Smooth muscle cell of the brain vasculature (primary cell): ENCODE data around the gene CLNK.

Experiments used
- DNase-seq: peaks from one replicate; pipeline ENCODE4 v3.0.0-alpha.2; 2012; ENCODE audit warnings: low read depth, low spot score

Gene CLNK

DNA sequence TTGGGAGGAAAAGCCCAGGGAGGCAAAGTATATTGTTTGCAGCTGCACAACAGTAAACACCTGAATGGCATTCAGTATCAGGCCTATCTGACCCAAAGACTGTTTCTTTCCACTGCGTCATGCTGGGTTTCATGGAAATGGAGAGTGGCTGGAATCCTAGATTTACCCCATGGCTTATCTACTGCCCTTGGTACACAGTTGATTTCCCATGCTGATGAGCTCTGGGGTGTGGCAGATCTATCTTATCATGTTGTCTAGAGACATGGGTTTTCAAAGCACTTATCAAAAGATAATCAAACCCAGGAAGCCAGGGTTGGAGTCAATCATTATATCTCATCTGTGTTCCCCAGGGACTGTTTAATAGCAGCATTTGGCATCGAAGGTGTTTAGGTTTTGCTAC lies 72.1 kb downstream of the CLNK start:
- no peak for DNase-seq

DNA sequence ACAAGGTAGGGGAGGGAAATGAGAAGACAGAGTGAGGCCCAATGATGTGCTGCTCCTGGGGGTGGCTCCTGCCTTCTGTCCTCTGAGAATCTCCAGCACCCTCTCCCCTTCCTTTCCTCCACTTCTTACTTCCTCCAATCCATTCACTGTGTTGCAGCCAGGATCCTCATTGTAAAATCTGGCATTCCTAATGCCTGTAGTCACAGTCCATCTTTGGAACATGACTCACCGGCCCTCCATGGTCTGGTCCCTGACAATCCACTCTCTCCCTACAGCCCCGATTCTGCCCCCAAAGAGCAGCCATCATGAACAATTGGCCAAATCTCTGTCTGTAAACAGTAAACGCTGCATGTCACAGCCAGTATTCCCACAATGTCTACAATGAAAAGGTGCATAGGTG lies 72.9 kb downstream of the CLNK start:
- DNase-seq, result no peak

- DNase-seq, result no peak
These were observed 75.9 kb downstream of the CLNK start for GRCh38 chr4:10608501-10609219.

GRCh38 chr4:10607206-10607605 lies 77.4 kb downstream of the CLNK start:
- no peak for DNase-seq

- no peak for DNase-seq
These were observed 77.9 kb downstream of the CLNK start for GRCh38 chr4:10606483-10607155.

DNA sequence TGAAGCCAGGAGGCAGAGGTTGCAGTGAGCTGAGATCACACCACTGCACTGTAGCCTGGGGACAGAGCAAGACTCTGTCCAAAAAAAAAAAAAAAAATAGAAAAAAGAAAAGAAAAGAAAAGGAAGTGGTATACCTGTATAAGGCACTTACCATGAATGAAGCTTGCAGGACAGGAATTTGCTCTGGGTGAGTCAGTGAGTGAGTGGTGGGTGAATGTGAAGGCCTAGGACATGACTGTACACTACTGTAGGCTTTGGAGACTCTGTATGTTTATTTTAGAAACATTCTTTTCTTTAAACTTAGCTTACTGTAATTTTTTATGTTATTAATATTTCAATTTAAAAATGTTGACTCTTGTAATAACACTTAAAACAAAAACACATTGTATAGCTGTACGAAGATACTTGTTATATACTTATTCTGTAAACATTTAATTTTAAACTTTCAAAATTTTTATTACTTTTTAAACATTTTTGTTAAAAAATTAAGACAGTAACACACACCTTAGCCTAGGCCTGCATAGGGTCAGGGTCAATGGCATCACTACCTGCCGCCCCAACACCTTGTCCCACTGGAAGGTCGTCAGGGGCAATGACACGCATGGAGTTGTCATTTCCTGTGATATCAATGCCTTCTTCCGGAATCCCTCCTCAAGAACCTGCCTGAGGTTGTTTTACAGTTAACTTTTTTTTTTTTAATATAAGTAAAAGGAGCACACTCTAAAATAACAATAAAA lies 78.7 kb downstream of the CLNK start:
- DNase-seq, result no peak

GRCh38 chr4:10605031-10605430 lies 79.5 kb downstream of the CLNK start:
- DNase-seq, result no peak

DNA sequence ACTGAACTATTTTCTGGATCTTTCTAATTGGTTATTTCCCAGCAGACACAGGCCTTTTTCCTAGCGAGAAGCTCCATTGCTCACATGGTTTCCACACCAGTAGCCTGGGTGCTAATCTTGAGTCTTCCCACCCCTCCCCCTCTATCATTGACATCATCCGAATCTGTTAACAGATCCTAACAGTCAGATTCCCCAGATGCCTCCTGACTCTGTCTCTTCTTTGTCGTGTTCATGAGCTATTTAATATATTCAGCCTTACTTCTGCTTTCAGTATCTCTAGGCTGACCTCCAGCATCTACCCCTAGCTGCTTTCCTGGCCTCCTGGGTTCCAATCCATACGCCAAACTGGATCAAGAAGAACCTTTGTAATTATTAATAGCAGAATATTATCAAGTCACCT lies 85.0 kb downstream of the CLNK start:
- no peak for DNase-seq

DNA sequence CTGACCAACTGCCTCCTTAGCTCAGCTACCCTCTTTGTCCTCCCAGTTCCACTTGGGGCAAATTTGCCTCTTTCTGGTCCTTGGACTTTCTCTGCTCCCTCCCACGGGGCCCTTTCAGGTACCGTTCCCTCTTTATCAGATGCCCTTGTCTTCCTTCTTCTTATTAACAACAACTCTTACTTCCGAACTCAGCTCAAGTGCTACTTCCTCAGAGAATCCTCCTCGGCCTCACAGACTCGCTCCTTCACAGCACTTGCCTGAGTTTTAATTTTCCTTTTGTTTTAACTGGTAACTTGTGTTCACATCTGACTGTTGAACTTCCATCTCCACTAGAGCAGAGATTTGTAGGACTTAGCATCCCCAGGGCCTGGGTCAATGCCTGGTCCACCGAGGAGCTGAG lies 85.7 kb downstream of the CLNK start:
- DNase-seq, result no peak

DNA sequence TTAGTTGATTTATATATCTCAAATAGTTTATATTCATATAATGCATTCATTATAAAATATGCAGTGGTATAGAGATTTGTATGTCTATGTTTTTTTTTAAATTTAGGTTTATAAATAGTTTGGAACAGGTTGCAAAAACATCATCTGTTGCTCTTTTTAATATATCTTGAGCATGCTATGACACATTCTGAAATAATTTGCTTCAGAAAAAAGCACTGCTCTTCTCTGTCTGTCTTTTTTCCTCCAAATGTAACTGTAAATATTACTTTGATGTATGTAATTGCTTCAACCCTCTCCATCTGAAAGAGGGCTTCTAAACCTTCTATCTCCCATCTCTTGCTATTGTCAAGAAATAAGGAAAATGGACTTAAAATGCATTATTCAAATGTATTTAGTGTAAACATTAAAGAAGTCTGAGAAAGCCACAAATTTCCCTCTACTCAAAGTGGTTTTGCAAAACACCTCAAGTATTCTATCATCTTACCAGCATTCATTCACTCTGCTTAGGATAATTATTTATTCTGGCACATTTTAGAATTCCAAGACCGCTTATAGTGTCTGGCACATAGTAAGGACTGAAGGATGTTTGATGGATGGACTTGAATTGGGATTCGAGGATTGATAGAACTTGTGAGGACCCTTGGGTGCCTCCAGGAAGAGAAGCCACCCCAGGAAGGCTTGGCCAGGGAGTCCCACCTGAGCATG lies 87.8 kb downstream of the CLNK start:
- DNase-seq, result no peak

- no peak for DNase-seq
These were observed 91.4 kb downstream of the CLNK start for GRCh38 chr4:10593130-10593529.

GRCh38 chr4:10590896-10591295 lies 93.7 kb downstream of the CLNK start:
- no peak for DNase-seq

DNA sequence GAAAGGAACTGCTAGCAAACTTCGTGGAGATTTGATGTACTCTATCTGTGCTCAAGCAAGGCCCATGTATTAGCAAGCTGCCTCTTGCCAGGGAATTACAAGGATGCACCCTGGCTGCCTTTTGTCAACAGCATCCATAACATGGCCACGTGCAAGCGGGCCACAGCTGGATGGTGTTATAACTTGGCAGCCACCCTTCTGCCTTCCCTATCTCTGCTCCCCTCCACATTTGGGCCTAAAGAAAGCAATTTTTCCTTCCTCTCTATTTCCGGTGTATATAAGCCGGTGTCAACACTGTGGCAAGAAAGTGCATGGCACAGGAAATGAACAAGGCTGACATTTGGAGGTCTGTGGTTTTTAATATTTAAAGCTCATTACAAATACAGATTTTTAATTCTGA lies 94.8 kb downstream of the CLNK start:
- no peak for DNase-seq

DNA sequence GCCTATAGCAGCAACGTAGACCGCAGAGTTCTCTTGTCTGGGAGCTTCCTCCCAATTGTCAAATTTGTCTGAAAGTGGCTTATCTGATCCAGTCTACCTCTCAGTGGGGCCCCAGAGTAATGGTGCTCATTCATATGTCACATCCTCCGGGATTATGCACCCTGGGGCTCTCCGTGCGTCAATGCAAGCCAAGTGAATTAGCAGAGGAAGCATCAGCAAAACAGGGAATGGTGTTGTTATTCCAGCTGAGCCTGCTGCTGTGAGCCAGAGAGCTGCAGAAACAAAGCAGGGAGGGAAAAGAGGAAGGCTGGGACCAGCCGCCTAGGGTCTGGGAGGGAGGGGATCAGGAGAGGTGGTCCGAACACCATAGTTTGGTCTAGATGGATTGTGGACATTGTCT lies 95.2 kb downstream of the CLNK start:
- DNase-seq, result peak; percentile 93

GRCh38 chr4:10587697-10588096 lies 96.9 kb downstream of the CLNK start:
- no peak for DNase-seq

GRCh38 chr4:10587296-10587695 lies 97.3 kb downstream of the CLNK start:
- no peak for DNase-seq

DNA sequence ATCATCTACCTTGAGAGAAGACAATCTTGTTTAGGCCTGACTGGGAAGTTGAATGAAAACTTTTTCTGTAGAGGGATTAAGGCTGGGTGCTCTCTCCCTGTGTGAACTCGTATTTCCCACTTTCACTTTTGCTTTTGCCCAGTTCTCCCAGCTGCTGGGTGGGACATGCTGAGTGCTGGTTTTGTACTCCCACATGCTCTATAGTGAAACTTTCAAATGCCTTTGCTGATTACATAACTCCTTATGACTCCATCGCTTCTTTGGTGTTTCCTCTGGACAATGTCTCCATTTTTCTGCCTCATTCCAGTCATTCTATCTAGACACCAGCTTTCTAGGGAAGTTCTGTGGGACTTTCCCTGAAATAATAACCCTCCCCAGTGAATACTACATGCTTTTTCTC lies 100.5 kb downstream of the CLNK start:
- no peak for DNase-seq

DNA sequence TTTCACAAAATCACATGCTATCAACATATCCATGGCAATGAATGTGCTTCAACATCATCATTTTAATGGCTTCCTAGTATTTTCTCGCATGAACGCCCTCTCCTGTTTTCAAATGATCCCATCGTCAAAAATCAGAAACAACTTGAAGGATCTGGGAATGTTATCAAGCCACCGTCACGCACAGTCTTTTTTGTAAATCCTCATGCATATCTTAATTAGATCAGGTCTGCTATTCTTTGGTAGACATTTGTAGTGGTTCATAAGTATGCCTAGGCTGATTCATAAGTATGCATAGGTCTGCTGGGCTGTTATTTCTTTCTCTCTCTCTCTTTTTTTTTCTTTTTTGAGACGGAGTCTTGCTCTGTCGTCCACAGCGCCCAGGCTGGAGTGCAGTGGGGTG lies 101.6 kb downstream of the CLNK start:
- DNase-seq, result no peak

- DNase-seq, result no peak
These were observed 102.4 kb downstream of the CLNK start for GRCh38 chr4:10582059-10582686.

DNA sequence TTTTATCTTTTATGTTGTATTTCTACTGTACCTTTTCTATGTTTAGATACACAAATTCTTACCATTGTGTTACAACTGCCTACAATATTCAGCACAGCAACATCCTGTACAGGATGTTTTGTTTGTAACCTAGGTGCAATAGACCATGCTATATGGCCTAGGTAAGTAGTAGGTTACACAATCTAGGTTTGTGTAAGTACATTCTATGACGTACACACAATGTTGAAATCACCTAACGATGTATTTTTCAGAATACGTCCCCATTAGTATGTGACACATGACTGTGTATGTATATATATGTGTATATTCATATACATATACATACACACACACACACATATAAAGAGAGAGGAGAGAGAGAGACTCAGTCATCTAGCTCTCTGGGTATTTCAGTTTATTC lies 103.5 kb downstream of the CLNK start:
- DNase-seq, result no peak

DNA sequence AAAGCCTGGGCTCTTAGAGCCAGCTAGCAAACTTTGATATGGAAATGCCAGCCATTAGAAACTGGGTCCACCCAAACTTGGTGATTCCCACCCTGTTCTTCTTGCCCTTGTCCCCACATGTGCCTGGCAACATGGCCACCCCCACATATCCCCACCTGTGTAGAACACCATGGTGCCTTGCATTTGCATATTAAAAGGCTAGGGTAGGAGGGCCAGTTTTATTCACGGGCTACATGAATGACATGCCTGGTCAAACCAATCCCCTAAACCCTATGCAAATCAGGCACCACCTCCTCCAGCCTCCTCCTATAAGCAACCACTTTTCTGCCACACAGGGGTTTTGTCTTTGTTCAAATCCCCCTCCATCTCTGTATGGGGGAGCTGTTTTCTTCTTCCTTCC lies 104.9 kb downstream of the CLNK start:
- no peak for DNase-seq
